Esophagus squamous epithelium (tissue), 5 donors: Measurements from ENCODE around the gene WDR87. TPM values are rescaled to one million over a fixed set of nuclear protein-coding genes. Genes with fewer than 3 reads are reported as not detected.

Experiments
- DNase-seq: peaks from one replicate; lab custom pipeline; 2025; lab: John Stamatoyannopoulos, UW
- H3K27ac ChIP-seq, 4 donors: fragments of 200-600 bp; sonication (generic); one replicate each; pipeline ENCODE4 v1.5.1; 2016 to 2019; ENCODE audit warnings: mild to moderate bottlenecking in 1 of 4
- H3K27me3 ChIP-seq, 4 donors: fragments of 200-600 bp; sonication (generic); 1 replicate in 3 of 4; 2 replicates in 1 of 4; pipeline versions ENCODE4 v1.5.1 to v1.6.0; 2017 to 2021; ENCODE audit warnings: antibody characterized with exemption in 1 of 4
- H3K36me3 ChIP-seq, 3 donors: fragments of 200-600 bp; sonication (generic); one replicate each; pipeline ENCODE4 v1.5.1; 2016 to 2019
- H3K4me1 ChIP-seq, 3 donors: fragments of 200-600 bp; sonication (generic); one replicate each; pipeline ENCODE4 v1.5.1; 2017 to 2019
- H3K4me3 ChIP-seq, 4 donors: fragments of 200-600 bp; sonication (generic); 1 replicate in 3 of 4; 2 replicates in 1 of 4; pipeline ENCODE4 v1.5.1; 2016 to 2019; ENCODE audit warnings: mild to moderate bottlenecking in 2 of 4, moderate library complexity in 1 of 4
- H3K9me3 ChIP-seq, 3 donors: fragments of 200-600 bp; sonication (generic); one replicate each; pipeline ENCODE4 v1.5.1; 2016 to 2019
- CTCF ChIP-seq, 6 experiments: fragments of 450-650 bp in 4 of 6; fragments of 200-600 bp in 2 of 6; sonication (generic) in 2 of 6; IDR thresholded peaks; one replicate each; pipeline ENCODE4 v1.5.1; 2016 to 2019; ENCODE audit warnings: antibody characterized with exemption in 6 of 6, mild to moderate bottlenecking in 4 of 6, moderate library complexity in 4 of 6
- POLR2A ChIP-seq, 4 donors: fragments of 450-650 bp; IDR thresholded peaks; one replicate each; pipeline ENCODE4 v1.6.1; 2017; ENCODE audit warnings: antibody characterized with exemption in 4 of 4, mild to moderate bottlenecking in 4 of 4, moderate library complexity in 3 of 4
- WGBS, 2 donors: methylation state at CpG; one replicate each; pipeline ENCODE4 v1.1.5; 2018; 5-methylcytosine and 5-hydroxymethylcytosine counted together
- intact Hi-C: fragments of 100-400 bp; cut with DNase I; formaldehyde crosslinking; loops from one replicate; pipeline ENCODE4 v1.15.0; 2022
- total RNA-seq, 4 donors: library from RNA; depleted of rRNA; stranded (reverse); fragments of >200 nt; gene quantifications; one replicate each; pipeline ENCODE4 v1.1.0, GENCODE V29; 2016
- donor health status: DM: yes; HTN: yes; CAD: no.

The WDR87 gene
- total RNA-seq, 4 donors from 2014 or later = not detected

- Histone ChIP-seq H3K4me1 (peaks cover 0 to 16% (median 0%) of the 10 kb centered on the region in 3 donors), H3K4me3 (no peak overlapping the region), H3K27me3 (no peaks in the 10 kb centered on the region), H3K27ac (no peak overlapping the region), H3K36me3 (no peaks in the 10 kb centered on the region), H3K9me3 (no peaks in the 10 kb centered on the region)
- no peak for DNase-seq
- WGBS, 2 donors = 76 to 83% methylated on average over 4 of the region's 4 CpGs
- intact Hi-C loops = no loop called here
- TF ChIP-seq POLR2A (IDR thresholded peaks at IDR 0.05) (no peak), CTCF (IDR thresholded peaks at IDR 0.05) (no peak)
Observed at GRCh38 chr19:37951816-37952210, 45.4 kb upstream of the WDR87 start.

- 82 to 86% methylated on average over 16 to 25 of the region's 25 CpGs for WGBS, 2 donors
- no peak overlapping the region for H3K27ac ChIP-seq
Observed at GRCh38 chr19:37950471-37951175, 44.2 kb upstream of the WDR87 start.

GRCh38 chr19:37948362-37948761 is 42.0 kb upstream of the WDR87 start:
- WGBS, 2 donors = 73 to 87% methylated on average over 6 of the region's 6 CpGs
- intact Hi-C loops = no loop called here
- DNase-seq = no peak
- no peaks in the 10 kb centered on the region for H3K27me3 ChIP-seq
- no peaks in the 10 kb centered on the region for H3K36me3 ChIP-seq
- no peak for TF ChIP-seq CTCF (IDR thresholded peaks at IDR 0.05)
- no peak for TF ChIP-seq POLR2A (IDR thresholded peaks at IDR 0.05)
- H3K4me3 ChIP-seq = no peak overlapping the region
- no peak overlapping the region for H3K27ac ChIP-seq
- H3K9me3 ChIP-seq = no peaks in the 10 kb centered on the region
- H3K4me1 ChIP-seq = peaks cover 0 to 9% (median 0%) of the 10 kb centered on the region in 3 donors

More at GRCh38 chr19:37950471-37951175, 44.2 kb upstream of the WDR87 start:
- intact Hi-C loops = no loop called here
- Histone ChIP-seq H3K9me3 (no peaks in the 10 kb centered on the region), H3K27me3 (no peaks in the 10 kb centered on the region), H3K4me1 (peaks cover 0 to 12% (median 0%) of the 10 kb centered on the region in 3 donors), H3K36me3 (no peaks in the 10 kb centered on the region), H3K4me3 (no peak overlapping the region)
- TF ChIP-seq CTCF (IDR thresholded peaks at IDR 0.05) (no peak), POLR2A (IDR thresholded peaks at IDR 0.05) (no peak)
- DNase-seq = no peak

GRCh38 chr19:37947778-37948177 is 41.4 kb upstream of the WDR87 start:
- H3K4me3 ChIP-seq = no peak overlapping the region
- DNase-seq = no peak
- WGBS, 2 donors = 71 to 100% methylated on average over 1 to 3 of the region's 5 CpGs
- no peak for TF ChIP-seq CTCF (IDR thresholded peaks at IDR 0.05)
- TF ChIP-seq POLR2A (IDR thresholded peaks at IDR 0.05) = no peak
- H3K4me1 ChIP-seq = peaks cover 0 to 6% (median 0%) of the 10 kb centered on the region in 3 donors
- H3K27me3 ChIP-seq = no peaks in the 10 kb centered on the region
- H3K36me3 ChIP-seq = no peaks in the 10 kb centered on the region
- H3K27ac ChIP-seq = no peak overlapping the region
- intact Hi-C loops = no loop called here
- no peaks in the 10 kb centered on the region for H3K9me3 ChIP-seq

- H3K36me3 ChIP-seq = no peaks in the 10 kb centered on the region
- TF ChIP-seq CTCF (IDR thresholded peaks at IDR 0.05) (no peak), POLR2A (IDR thresholded peaks at IDR 0.05) (no peak)
- no peak for DNase-seq
Observed at GRCh38 chr19:37946132-37946531, 39.7 kb upstream of the WDR87 start.

More at GRCh38 chr19:37946132-37946531, 39.7 kb upstream of the WDR87 start:
- intact Hi-C loops = no loop called here
- Histone ChIP-seq H3K27ac (no peak overlapping the region), H3K9me3 (no peaks in the 10 kb centered on the region), H3K4me1 (peaks cover 0 to 12% (median 0%) of the 10 kb centered on the region in 3 donors), H3K27me3 (no peaks in the 10 kb centered on the region), H3K4me3 (no peak overlapping the region)
- 89 to 92% methylated on average over 6 of the region's 6 CpGs for WGBS, 2 donors
